Keratinocyte (primary cell): ENCODE measurements around the gene FSD1.

Experiments
- EZH2 ChIP-seq: IDR thresholded peaks from one replicate; pipeline ENCODE4 v1.6.1; 2012; ENCODE audit warnings: inconsistent platforms, mild to moderate bottlenecking, low read length, moderate library complexity
- TF ChIP-seq, protein P1 (sequence below), 3 experiments: IDR thresholded peaks in 1 of 3; conservative IDR thresholded peaks in 1 of 3; optimal IDR thresholded peaks in 1 of 3; 2 replicates in 2 of 3; 3 replicates in 1 of 3; pipeline versions ENCODE3 to v1.5.1; 2011; ENCODE audit warnings: low read length in 3 of 3, mild to moderate bottlenecking in 3 of 3, moderate library complexity in 2 of 3, control low read depth in 1 of 3, inconsistent platforms in 1 of 3; ENCODE audit not compliant: insufficient read depth in 2 of 3; ENCODE audit errors: extremely low read depth in 1 of 3

DNA sequence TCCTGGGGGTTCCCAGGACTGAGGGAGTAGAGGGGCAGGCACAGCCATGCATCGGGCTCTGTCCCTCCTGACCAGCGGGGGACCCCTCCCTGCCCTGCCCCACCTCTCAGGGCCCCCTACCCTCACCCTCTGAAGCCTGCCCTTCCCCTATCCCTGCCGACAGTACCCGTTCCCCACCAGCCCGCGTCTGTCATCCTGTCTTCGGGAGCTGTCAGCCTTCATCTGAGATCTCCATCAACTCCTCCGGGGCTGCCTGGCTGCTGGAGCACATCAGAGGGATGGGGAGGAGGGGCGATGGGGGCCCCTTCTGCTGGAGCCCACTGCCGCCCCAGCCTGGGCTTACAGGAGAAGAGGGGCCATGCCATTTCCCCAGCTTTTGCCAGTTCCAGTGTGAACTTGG, 31.5 kb upstream of the FSD1 start:
- TF ChIP-seq, protein P1, sequence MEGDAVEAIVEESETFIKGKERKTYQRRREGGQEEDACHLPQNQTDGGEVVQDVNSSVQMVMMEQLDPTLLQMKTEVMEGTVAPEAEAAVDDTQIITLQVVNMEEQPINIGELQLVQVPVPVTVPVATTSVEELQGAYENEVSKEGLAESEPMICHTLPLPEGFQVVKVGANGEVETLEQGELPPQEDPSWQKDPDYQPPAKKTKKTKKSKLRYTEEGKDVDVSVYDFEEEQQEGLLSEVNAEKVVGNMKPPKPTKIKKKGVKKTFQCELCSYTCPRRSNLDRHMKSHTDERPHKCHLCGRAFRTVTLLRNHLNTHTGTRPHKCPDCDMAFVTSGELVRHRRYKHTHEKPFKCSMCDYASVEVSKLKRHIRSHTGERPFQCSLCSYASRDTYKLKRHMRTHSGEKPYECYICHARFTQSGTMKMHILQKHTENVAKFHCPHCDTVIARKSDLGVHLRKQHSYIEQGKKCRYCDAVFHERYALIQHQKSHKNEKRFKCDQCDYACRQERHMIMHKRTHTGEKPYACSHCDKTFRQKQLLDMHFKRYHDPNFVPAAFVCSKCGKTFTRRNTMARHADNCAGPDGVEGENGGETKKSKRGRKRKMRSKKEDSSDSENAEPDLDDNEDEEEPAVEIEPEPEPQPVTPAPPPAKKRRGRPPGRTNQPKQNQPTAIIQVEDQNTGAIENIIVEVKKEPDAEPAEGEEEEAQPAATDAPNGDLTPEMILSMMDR (optimal IDR thresholded peaks at IDR 0.05 in 1 of 3, IDR thresholded peaks at IDR 0.05 in 1 of 3, conservative IDR thresholded peaks at IDR 0.05 in 1 of 3; ENCODE audit: extremely low read depth in 1 of 3, insufficient read depth in 2 of 3, low read length in 3 of 3) = no peak
- TF ChIP-seq EZH2 = no peak
